ENCODE measurements around the gene CSNK1A1L. TPM values are rescaled to one million over a fixed set of nuclear protein-coding genes. Genes with fewer than 3 reads are reported as not detected.
"Not testable (repeated sequence)": the region's sequence is repeated elsewhere in the genome, so short reads cannot be mapped to it uniquely, and the experiment has no call there.

CSNK1A1L gene
- total RNA-seq, 1 donor from 2014 or later, result 5.8 TPM

DNA sequence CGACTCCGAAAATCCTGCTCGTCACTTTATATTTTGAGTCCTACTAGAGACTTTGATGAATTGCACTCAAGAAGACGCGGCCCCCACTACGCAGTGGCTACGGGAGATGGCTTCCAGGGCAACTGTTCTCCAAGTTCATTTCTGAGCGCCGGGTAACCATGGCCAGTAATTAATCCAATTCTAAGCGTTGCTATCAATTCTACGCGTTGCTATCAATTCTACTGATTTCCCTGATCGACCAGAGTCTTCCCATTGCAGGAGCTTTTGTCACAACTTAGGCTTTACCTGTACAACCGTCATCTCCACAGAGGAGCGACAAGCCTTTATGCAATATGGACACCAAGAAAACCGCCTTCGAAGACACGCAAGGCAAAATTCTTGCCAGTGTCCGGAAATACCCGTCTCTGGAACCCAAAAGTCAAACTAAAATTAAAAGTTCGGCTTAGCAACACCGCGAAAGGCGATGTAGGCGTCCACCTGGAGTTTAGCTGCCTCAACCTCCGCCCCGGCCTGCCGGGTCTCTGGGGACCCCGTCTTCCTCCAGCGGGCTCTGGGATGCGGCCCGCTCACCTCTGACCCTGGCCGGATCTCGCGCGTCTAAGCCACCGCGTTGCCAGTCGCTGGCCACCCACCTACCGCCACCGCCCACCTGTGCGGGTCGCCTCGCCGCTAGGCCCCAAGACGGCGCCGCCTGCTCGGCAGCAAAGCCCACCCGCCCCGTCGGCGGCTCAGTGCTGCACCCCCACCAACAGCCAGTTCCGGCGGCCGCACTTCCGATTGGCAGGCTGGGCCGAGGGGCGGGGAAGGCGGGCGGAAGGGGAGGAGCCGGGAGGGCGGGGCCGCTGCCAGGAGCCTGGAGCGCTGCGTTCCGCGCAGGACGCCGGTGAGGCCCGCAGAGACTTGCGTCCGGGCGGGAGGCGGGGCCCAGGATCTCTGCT lies 46.3 kb downstream of the CSNK1A1L start, which contains the start of gene SUPT20H:
SUPT20H (minus strand) TSS at position 779 of the 938 bp plus-strand sequence. CDS start 8,198 bp downstream, outside the sequence.
- DNase-seq (ENCODE audit: low spot score), result peak; percentile 93

DNA sequence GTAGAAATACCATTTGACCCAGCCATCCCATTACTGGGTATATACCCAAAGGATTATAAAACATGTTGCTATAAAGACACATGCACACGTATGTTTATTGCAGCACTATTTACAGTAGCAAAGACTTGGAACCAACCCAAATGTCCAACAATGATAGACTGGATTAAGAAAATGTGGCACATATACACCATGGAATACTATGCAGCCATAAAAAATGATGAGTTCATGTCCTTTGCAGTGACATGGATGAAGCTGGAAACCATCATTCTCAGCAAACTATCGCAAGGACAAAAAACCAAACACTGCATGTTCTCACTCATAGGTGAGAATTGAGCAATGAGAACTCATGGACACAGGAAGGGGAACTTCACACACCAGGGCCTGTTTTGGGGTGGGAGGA lies 49.2 kb downstream of the CSNK1A1L start:
- not testable (repeated sequence) for DNase-seq (ENCODE audit: low spot score)

Other genes starting within 250 kb of the CSNK1A1L start
- gene SMAD9, start 185.4 kb downstream of the CSNK1A1L start, total RNA-seq (ENCODE audit: insufficient read depth, low replicate concordance), result 27.0 TPM
- 19.5 TPM for gene ALG5, start 106.3 kb downstream of the CSNK1A1L start, total RNA-seq (ENCODE audit: insufficient read depth, low replicate concordance)
- gene EXOSC8, start 104.9 kb downstream of the CSNK1A1L start, total RNA-seq (ENCODE audit: insufficient read depth, low replicate concordance), result 19.3 TPM
- gene SUPT20H, start 46.0 kb downstream of the CSNK1A1L start, total RNA-seq (ENCODE audit: insufficient read depth, low replicate concordance), result 77.0 TPM

Measured in umbilical cord (tissue), 2 donors.